Occipital lobe (tissue), 2 donors: Measurements from ENCODE around the gene LRCOL1. TPM values are rescaled to one million over a fixed set of nuclear protein-coding genes. Genes with fewer than 3 reads are reported as not detected.
"Not testable (repeated sequence)": the region's sequence is repeated elsewhere in the genome, so short reads cannot be mapped to it uniquely, and the experiment has no call there.

Source experiments
- DNase-seq: peaks from one replicate; lab custom pipeline; 2025; lab: John Stamatoyannopoulos, UW
- total RNA-seq: library from RNA; depleted of rRNA; stranded (reverse); fragments of >200 nt; gene quantifications from one replicate; pipeline ENCODE4 v1.2.3, GENCODE V29; 2014

Gene LRCOL1
- total RNA-seq, 1 donor from 2014 or later: not detected

- no peak for DNase-seq
Measured at GRCh38 chr12:132602572-132603239, 7.7 kb downstream of the LRCOL1 start.

GRCh38 chr12:132601171-132601883 lies 9.1 kb downstream of the LRCOL1 start:
- no peak for DNase-seq

- DNase-seq: no peak
Measured at GRCh38 chr12:132600048-132601032, 10.0 kb downstream of the LRCOL1 start.

GRCh38 chr12:132599502-132599901 lies 10.9 kb downstream of the LRCOL1 start:
- DNase-seq: not testable (repeated sequence)

- DNase-seq: no peak
Measured at GRCh38 chr12:132597333-132598316, 12.8 kb downstream of the LRCOL1 start.

- DNase-seq: no peak
Measured at GRCh38 chr12:132596016-132596415, 14.4 kb downstream of the LRCOL1 start.

- DNase-seq: no peak
Measured at GRCh38 chr12:132595183-132595582, 15.2 kb downstream of the LRCOL1 start.

GRCh38 chr12:132593938-132594358 lies 16.4 kb downstream of the LRCOL1 start:
- DNase-seq: peak; percentile 74

GRCh38 chr12:132593521-132593920 lies 16.9 kb downstream of the LRCOL1 start:
- DNase-seq: no peak

GRCh38 chr12:132593071-132593470 lies 17.3 kb downstream of the LRCOL1 start:
- no peak for DNase-seq

- DNase-seq: no peak
Measured at GRCh38 chr12:132592282-132592970, 18.0 kb downstream of the LRCOL1 start.

- DNase-seq: no peak
Measured at GRCh38 chr12:132591107-132591935, 19.1 kb downstream of the LRCOL1 start.

GRCh38 chr12:132588821-132589669 lies 21.3 kb downstream of the LRCOL1 start:
- DNase-seq: no peak

GRCh38 chr12:132588319-132588718 lies 22.1 kb downstream of the LRCOL1 start:
- DNase-seq: no peak

- DNase-seq: no peak
Measured at GRCh38 chr12:132587781-132588180, 22.6 kb downstream of the LRCOL1 start.

GRCh38 chr12:132586929-132587328 lies 23.5 kb downstream of the LRCOL1 start:
- DNase-seq: no peak

GRCh38 chr12:132585177-132585576 lies 25.2 kb downstream of the LRCOL1 start:
- no peak for DNase-seq

GRCh38 chr12:132584429-132584828 lies 26.0 kb downstream of the LRCOL1 start:
- DNase-seq: no peak
